H54 (cell line): ENCODE data around the gene ADORA2B.
"Not testable (repeated sequence)": the region's sequence is repeated elsewhere in the genome, so short reads cannot be mapped to it uniquely, and the experiment has no call there.

Experiments used
- DNase-seq: peaks from one replicate; pipeline ENCODE4 v3.0.0; 2011; ENCODE audit warnings: low spot score, mixed read lengths; ENCODE audit not compliant: insufficient read length
- FAIRE-seq: peaks from 3 replicates; lab custom pipeline; 2011; peaks lifted over from hg19 to GRCh38; lab: Jason Lieb, UNC
- POLR2A ChIP-seq: IDR thresholded peaks from 2 replicates; pipeline ENCODE4 v1.6.1; 2011; ENCODE audit warnings: low read depth, mild to moderate bottlenecking, low read length

ADORA2B gene

DNA sequence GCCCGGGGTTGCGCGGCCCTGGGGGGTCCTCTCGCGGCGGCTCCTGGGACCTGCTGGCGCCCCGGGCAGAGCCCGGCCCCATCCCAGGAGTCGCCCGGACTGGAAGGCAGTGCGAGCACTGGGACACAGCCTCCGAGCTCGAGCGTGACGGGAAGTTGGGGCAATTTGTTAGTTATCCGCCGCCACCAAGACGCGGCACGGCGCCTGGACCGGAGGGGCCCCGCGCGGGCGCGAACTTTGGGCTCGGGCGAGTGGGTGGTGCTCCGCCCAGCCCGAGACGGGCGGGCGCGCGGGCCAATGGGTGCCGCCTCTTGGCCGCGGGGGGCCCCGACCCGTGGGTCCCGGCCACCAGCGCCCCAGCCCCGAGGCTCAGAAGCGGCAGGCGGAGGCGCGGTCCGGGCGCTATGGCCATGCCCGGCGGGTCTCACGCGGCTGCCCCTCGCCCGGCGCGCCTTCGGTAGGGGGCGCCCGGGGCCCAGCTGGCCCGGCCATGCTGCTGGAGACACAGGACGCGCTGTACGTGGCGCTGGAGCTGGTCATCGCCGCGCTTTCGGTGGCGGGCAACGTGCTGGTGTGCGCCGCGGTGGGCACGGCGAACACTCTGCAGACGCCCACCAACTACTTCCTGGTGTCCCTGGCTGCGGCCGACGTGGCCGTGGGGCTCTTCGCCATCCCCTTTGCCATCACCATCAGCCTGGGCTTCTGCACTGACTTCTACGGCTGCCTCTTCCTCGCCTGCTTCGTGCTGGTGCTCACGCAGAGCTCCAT is at the start of gene ADORA2B:
ADORA2B (plus strand) TSS at position 372 of the 768 bp plus-strand sequence; CDS start at position 491, 119 bp downstream.
- DNase-seq (peak; percentile 76), FAIRE-seq (no peak)
- no peak; the same call in none of the 2 replicates for TF ChIP-seq POLR2A

DNA sequence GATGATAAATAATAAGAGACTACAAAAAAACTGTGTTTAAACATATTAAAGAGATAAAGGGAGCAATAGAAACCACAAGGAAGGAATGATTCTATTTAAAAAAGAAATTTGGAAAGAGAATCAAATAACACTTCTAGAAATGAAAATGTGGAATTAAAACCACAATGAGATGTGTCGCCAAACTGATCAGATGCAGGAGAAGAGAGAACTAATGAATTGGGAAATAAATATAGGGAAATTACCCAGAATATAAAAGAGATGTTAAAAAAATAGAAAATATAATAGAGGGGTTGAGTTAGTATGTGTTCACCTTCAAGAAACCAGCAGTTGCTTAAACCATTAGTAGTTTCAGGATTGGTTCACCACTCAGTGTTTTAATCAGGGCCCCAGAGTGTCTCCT is 48.7 kb upstream of the ADORA2B start:
- no peak for FAIRE-seq
- no peak for TF ChIP-seq POLR2A
- no peak for DNase-seq

DNA sequence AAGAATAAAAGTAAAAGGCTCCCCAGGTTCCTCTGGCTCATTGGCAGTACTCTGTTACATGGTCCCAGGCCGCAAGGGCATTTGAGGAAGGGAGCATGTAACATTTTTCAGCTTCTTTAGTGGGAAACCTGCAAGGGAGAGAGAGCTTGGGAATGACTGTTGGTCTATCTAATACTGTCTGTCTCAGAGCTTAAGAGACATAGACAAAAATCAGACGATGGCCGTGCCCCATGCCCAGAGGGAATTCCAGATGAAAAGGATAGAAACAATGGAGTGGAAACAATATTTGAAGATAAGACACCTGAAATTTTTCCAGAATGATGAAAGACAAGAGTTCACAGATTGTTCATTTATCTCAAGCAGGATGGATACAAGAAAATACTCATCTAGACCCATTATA is 48.1 kb upstream of the ADORA2B start:
- DNase-seq (no peak), FAIRE-seq (no peak)
- no peak for TF ChIP-seq POLR2A

DNA sequence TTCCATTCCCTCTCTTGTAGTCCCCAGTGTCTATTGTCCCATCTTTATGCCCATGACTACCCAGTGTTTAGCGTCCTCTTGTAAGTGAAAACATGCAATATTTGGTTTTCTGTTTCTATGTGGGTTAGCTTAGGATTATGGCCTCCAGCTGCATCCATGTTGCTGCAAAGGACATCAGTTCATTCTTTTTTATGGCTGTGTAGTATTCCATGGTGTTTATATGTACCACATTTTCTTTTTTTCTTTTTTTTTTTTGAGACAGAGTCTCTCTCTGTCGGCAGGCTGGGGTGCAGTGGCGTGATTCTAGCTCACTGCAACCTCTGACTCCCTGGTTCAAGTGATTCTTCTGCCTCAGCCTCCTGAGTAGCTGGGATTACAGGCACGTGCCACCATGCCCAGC is 45.3 kb upstream of the ADORA2B start:
- DNase-seq, FAIRE-seq: not testable (repeated sequence)

DNA sequence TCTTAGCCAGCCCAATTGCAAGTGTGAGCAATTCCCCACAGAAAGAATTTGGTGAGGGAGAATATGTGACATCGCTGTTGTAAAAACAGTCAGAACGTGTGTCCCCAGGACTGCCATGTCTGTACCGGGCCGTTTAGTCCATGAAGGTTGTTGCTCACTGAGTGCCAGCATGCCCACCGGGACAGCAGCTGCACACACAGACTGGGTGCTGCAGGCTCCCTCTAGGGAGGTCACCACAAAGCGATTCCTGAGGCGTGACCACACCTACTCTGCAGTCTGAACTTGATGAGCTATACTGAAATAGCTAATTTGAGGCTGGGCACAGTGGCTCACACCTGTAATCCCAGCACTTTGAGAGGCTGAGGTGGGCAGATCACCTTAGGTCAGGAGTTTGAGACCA is 44.1 kb upstream of the ADORA2B start:
- TF ChIP-seq POLR2A = no peak
- DNase-seq (no peak), FAIRE-seq (no peak)

DNA sequence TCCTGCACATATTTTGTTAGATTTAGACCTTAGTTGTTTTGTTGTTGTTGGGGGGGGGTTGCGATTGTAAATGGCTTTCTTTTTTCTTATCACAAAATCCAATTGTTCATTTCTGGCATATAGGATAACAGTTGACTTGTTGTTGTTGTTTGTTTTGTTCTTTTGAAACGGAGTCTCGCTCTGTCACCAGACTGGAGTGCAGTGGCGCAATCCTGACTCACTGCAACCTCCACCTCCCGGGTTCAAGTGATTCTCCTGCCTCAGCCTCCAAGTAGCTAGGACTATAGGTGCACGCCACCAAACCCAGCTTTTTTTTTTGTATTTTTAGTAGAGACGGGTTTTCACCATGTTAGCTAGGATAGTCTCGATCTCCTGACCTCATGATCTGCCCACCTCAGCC is 39.7 kb upstream of the ADORA2B start:
- not testable (repeated sequence) for FAIRE-seq, DNase-seq

DNA sequence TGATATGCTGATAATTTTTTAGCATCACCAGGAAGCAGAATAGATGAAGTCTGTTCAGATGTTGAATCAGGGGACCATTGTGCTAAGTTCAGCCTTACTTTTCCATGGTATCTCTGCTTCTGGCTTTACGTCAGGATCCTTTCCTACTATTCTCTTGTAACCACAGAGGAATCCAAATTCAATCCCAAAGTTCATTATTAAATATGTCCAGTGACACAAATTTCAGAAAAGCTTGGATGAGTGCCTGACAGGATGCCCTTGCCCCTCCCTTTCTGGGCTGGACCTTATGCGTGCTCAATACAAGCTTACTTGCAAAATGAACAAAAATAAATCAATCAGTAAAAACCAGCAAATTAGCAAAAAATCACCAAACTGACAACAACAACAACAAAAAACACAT is 37.6 kb upstream of the ADORA2B start:
- TF ChIP-seq POLR2A = no peak
- no peak for DNase-seq
- FAIRE-seq = no peak

DNA sequence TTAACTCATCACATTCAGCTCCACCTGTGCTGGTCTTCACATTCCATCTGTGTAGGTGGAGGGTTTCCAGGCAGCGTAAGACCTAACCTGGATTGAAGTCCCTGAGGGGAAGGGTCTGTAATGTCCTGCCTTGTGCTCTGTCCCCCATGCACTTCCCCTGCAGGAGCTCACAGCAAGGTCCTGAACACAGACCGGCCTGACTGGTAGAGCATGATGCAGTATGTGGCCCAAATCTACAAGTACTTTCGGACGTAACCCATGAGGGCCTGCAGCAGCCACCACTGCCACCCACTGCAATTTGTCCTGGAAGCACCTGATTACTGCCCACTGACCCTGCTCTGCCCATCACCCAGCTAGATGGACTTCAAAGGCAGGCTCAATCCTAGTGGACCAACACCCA is 36.6 kb upstream of the ADORA2B start:
- FAIRE-seq (no peak), DNase-seq (no peak)
- TF ChIP-seq POLR2A = no peak

DNA sequence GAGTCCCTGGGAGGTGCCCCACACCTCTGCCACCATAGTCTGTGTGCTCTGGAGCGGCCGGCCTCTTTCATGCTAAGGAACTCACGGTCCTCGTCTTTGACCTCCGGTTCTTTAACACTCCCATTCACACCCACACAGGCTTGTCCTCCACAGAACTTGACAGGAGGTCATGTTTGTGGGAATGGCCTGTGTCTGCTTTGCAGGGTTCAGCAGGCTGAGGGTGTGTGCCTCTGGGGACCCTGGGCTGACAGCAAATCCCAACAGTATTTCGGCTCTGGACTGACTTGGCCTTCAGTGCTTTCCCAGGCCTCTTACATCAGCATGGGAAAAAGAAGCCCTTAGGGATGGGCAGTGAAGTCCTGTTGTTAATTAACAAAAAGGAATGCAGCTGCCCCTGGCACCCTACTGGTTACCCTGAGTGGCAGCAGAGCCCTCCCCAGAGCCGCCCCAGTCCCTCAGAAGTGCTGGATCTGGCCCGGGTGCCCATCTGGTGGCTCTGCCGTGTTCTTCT is 35.4 kb upstream of the ADORA2B start:
- FAIRE-seq = no peak
- no peak for TF ChIP-seq POLR2A
- DNase-seq = no peak

DNA sequence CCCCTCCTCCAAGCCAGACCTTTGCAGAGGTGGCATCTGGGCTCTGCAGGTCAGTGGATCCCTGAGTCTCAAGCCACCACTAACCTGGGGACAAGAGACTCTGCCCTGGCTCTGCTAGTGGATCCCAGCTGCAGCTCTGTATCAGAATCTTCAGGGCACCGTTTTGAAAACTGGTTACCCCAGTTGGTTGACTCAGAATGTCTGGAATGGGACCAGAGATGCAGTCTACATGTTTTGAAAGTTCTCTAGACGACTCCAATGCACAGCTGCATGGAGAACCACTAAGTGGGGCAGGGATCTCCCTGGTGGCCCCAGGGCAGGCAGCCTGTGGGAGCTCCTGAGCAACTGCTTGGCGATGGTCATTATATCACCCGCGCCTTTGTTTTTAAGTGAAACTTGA is 34.1 kb upstream of the ADORA2B start:
- FAIRE-seq (no peak), DNase-seq (no peak)
- no peak for TF ChIP-seq POLR2A

DNA sequence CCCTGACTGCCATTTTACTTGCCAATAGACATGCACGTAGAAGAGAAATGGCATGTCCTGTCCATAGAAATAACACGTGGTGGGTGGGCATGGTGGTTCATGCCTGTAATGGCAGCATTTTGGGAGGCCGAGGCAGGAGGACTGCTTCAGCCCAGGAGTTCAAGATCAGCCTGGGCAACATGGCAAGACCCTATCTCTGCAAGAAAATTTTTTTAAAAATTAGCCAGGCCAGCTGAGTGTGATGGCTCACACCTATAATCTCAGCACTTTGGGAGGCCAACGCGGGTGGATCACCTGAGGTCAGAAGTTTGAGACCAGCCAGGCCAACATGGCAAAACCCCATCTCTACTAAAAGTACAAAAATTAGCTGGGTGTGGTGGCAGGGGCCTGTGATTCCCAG is 33.2 kb upstream of the ADORA2B start:
- not testable (repeated sequence) for DNase-seq, FAIRE-seq

DNA sequence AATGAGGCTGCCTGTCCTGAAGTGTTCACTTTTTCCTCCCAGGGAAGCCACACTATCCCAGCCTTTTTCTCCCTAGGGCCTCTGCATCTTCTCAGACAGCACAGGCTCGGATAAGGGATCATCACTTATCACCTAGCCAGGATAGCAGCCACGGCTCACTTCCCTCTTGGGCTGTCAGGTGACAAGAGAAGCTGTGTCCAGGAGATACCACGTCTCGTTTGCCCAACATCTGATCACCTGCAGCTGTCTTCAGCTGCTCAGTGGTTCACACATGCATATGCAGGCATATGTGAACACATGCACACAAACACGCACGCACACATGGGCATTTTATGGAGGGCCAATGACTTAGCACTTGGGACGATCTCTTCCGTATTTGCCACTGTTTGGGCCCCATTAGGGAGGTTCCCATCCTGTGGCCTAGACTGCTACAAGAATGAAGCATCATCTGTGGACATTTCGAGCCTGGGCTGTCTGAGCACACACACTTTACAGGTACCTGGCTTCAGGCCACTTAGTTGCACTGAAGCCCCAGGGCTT is 32.4 kb upstream of the ADORA2B start:
- no peak for TF ChIP-seq POLR2A
- DNase-seq = no peak
- no peak for FAIRE-seq

DNA sequence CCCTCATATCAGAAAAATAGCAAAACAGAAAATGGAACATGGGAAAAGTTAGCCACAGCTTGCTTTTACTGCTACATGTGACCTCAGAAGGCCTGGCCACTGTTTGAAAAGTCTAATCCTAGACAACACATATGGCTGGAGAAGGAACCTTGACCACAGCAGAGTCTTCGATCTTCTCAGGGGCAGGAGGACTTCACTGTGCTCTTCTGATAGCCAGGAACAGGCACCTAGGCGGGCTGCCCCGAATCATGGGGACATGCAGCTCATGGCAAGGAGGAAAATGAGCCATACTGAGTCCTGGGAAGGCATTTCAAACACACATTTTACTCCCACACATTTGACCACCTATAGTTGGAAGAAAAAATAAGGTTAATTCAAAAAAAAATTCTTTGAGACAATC is 31.1 kb upstream of the ADORA2B start:
- TF ChIP-seq POLR2A = no peak
- FAIRE-seq (no peak), DNase-seq (no peak)

DNA sequence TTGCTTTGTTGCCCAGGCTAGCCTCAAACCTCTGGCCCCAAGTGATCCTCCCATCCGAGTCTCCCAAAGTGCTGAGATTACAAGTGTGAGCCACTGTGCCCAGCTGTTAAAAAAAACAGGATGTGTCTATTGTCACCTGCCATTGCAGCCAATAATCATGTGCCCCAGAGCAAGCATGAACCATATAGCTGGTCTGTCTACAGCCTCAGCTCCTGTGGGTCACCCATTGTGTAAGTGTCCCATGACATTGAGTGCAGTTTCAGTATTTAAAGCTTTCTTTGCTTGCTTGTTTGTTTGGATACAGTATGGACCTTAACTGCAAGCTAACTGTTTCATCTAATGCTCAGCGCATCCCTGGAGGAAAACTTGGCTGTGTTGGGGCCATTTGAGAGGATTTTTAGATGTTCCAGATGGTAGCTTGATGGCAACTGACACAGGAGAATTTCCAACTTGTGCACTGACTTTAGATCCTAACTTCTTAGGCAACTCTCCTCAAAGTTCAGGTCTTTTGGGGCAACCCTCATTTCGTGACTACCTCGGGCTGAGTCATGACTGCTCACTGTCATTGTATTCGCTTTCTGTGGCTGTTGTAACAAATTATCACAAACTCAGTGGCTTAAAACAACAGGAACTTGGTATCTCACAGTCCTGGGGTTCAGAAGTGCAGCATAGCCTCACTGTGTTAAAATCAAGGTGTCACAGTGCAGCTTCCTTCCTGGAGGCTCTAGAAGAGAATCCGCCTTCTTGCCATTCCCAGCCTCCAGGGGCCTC is 30.3 kb upstream of the ADORA2B start:
- DNase-seq (peak; percentile 28), FAIRE-seq (peak; percentile 45)
- TF ChIP-seq POLR2A = no peak
